Esophagus muscularis mucosa (tissue), 4 donors: Measurements from ENCODE around the gene SFXN5. TPM values are rescaled to one million over a fixed set of nuclear protein-coding genes. Genes with fewer than 3 reads are reported as not detected.

ENCODE experiments used
- DNase-seq: peaks from one replicate; pipeline ENCODE4 v3.0.0-alpha.2; 2017; ENCODE audit errors: extremely low spot score
- H3K27ac ChIP-seq, 4 donors: fragments of 200-600 bp; sonication (generic); replicated peaks in 1 of 4; 1 replicate in 3 of 4; 2 replicates in 1 of 4; pipeline ENCODE4 v1.5.1; 2016 to 2019; ENCODE audit warnings: mild to moderate bottlenecking in 1 of 4
- H3K27me3 ChIP-seq, 4 donors: fragments of 200-600 bp; sonication (generic); one replicate each; pipeline versions ENCODE4 v1.5.1 to v1.6.0; 2016 to 2019
- H3K36me3 ChIP-seq, 4 donors: fragments of 200-600 bp; sonication (generic); one replicate each; pipeline ENCODE4 v1.5.1; 2016 to 2019
- H3K4me1 ChIP-seq, 4 donors: fragments of 200-600 bp; sonication (generic); one replicate each; pipeline ENCODE4 v1.5.1; 2016 to 2019
- H3K4me3 ChIP-seq, 4 donors: fragments of 200-600 bp; sonication (generic); 1 replicate in 2 of 4; 2 replicates in 2 of 4; pipeline ENCODE4 v1.5.1; 2016 to 2019; ENCODE audit warnings: mild to moderate bottlenecking in 4 of 4, moderate library complexity in 1 of 4
- H3K9me3 ChIP-seq, 4 donors: fragments of 200-600 bp; sonication (generic); 1 replicate in 3 of 4; 2 replicates in 1 of 4; pipeline ENCODE4 v1.5.1; 2016 to 2019
- EP300 ChIP-seq: sonication (generic); formaldehyde crosslinking; IDR thresholded peaks from one replicate; pipeline ENCODE4 v1.6.1; 2017; ENCODE audit warnings: antibody characterized with exemption
- POLR2A ChIP-seq: fragments of 450-650 bp; IDR thresholded peaks from one replicate; pipeline ENCODE4 v1.6.1; 2017; ENCODE audit warnings: antibody characterized with exemption, moderate library complexity, mild to moderate bottlenecking, low read depth
- POLR2AphosphoS5 ChIP-seq, 2 donors: sonication (generic); formaldehyde crosslinking; IDR thresholded peaks; one replicate each; pipeline ENCODE4 v1.6.1; 2017; ENCODE audit warnings: antibody characterized with exemption in 2 of 2
- WGBS: methylation state at CpG from one replicate; pipeline ENCODE4 v1.1.5; 2018; 5-methylcytosine and 5-hydroxymethylcytosine counted together
- intact Hi-C: fragments of 100-400 bp; cut with DNase I; formaldehyde crosslinking; loops from one replicate; pipeline ENCODE4 v1.15.1; 2023
- total RNA-seq, 4 donors: library from RNA; depleted of rRNA; stranded (reverse); fragments of >200 nt; gene quantifications; one replicate each; pipeline versions ENCODE4 v1.1.0 to v1.2.1, GENCODE V29; 2016
- TF ChIP-seq, protein P1 (sequence below), 3 experiments: fragments of 200-600 bp in 2 of 3; fragments of 450-650 bp in 1 of 3; sonication (generic) in 2 of 3; IDR thresholded peaks; one replicate each; pipeline ENCODE4 v1.5.1; 2017 to 2019; ENCODE audit warnings: antibody characterized with exemption in 3 of 3, mild to moderate bottlenecking in 2 of 3, moderate library complexity in 1 of 3

Gene SFXN5
- total RNA-seq, 4 donors from 2014 or later: 5.8 to 10.0 (median 6.8) TPM

- no peaks in the 10 kb centered on the region for H3K9me3 ChIP-seq
- no peak overlapping the region for H3K27ac ChIP-seq
- no peaks in the 10 kb centered on the region for H3K27me3 ChIP-seq
- no peak overlapping the region for H3K4me3 ChIP-seq
- WGBS: 83% methylated on average over 11 of the region's 13 CpGs
- intact Hi-C loops: loop anchor here (5.0 to 10.0 kb wide), 2 partner anchors 103 to 180 kb away; no protein-coding TSS in a partner anchor
- TF ChIP-seq, protein P1, sequence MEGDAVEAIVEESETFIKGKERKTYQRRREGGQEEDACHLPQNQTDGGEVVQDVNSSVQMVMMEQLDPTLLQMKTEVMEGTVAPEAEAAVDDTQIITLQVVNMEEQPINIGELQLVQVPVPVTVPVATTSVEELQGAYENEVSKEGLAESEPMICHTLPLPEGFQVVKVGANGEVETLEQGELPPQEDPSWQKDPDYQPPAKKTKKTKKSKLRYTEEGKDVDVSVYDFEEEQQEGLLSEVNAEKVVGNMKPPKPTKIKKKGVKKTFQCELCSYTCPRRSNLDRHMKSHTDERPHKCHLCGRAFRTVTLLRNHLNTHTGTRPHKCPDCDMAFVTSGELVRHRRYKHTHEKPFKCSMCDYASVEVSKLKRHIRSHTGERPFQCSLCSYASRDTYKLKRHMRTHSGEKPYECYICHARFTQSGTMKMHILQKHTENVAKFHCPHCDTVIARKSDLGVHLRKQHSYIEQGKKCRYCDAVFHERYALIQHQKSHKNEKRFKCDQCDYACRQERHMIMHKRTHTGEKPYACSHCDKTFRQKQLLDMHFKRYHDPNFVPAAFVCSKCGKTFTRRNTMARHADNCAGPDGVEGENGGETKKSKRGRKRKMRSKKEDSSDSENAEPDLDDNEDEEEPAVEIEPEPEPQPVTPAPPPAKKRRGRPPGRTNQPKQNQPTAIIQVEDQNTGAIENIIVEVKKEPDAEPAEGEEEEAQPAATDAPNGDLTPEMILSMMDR (IDR thresholded peaks at IDR 0.05): no peak
- no peak for TF ChIP-seq EP300
- no peak for TF ChIP-seq POLR2AphosphoS5 (IDR thresholded peaks at IDR 0.05)
- no peak for TF ChIP-seq POLR2A
- peaks cover 0 to 45% (median 29%) of the 10 kb centered on the region in 4 donors for H3K36me3 ChIP-seq
- no peak for DNase-seq
- peaks cover 21 to 37% (median 29%) of the 10 kb centered on the region in 4 donors for H3K4me1 ChIP-seq
Observed at GRCh38 chr2:73074110-73075069, 2.9 kb upstream of the SFXN5 start.

GRCh38 chr2:73072416-73072815 lies 904 bp upstream of the SFXN5 start:
- Histone ChIP-seq H3K4me3 (peak overlapping the region; percentile 65 to 94 (median 82)), H3K27ac (peak overlapping the region; percentile 83 to 97 (median 93)), H3K27me3 (no peaks in the 10 kb centered on the region), H3K36me3 (peaks cover 0 to 33% (median 17%) of the 10 kb centered on the region in 4 donors), H3K4me1 (peaks cover 34 to 47% (median 40%) of the 10 kb centered on the region in 4 donors), H3K9me3 (no peaks in the 10 kb centered on the region)
- TF ChIP-seq POLR2AphosphoS5 (IDR thresholded peaks at IDR 0.05) (no peak), POLR2A (no peak), EP300 (no peak)
- TF ChIP-seq, protein P1 (IDR thresholded peaks at IDR 0.05): no peak
- intact Hi-C loops: loop anchor here (5.0 to 10.0 kb wide), 2 partner anchors 105 to 178 kb away; no protein-coding TSS in a partner anchor
- no peak for DNase-seq
- WGBS: 82% methylated on average over 1 of the region's 1 CpG

DNA sequence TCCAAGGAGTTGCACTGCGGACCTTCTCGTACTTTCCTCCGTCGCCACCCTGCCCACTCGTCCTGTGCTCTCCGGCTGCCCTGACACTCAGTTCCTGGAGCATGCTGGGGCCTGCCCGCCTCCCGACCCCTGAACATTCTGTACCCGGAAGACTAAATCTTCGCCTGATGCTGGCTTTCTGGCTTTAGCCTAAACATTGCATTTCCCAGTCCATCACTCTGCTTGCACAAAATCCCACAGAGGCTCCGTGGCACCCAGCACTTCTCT lies 550 bp upstream of the SFXN5 start:
- Histone ChIP-seq H3K4me1 (peaks cover 34 to 47% (median 40%) of the 10 kb centered on the region in 4 donors), H3K36me3 (peaks cover 0 to 33% (median 17%) of the 10 kb centered on the region in 4 donors), H3K27me3 (no peaks in the 10 kb centered on the region), H3K4me3 (peak overlapping the region; percentile 65 to 94 (median 82)), H3K27ac (peak overlapping the region; percentile 83 to 97 (median 93)), H3K9me3 (no peaks in the 10 kb centered on the region)
- WGBS: 17% methylated on average over 11 of the region's 11 CpGs
- intact Hi-C loops: loop anchor here (5.0 to 10.0 kb wide), 2 partner anchors 105 to 177 kb away; no protein-coding TSS in a partner anchor
- no peak for TF ChIP-seq POLR2A
- TF ChIP-seq POLR2AphosphoS5 (IDR thresholded peaks at IDR 0.05): peak in 1 of 2 donors; percentile 4
- TF ChIP-seq, protein P1 (IDR thresholded peaks at IDR 0.05): no peak
- no peak for TF ChIP-seq EP300
- DNase-seq: no peak

- 0% methylated on average over 3 of the region's 83 CpGs for WGBS
- H3K4me1 ChIP-seq: peaks cover 34 to 45% (median 38%) of the 10 kb centered on the region in 4 donors
Observed at GRCh38 chr2:73070643-73071359, 711 bp downstream of the SFXN5 start.

More at GRCh38 chr2:73070643-73071359, 711 bp downstream of the SFXN5 start:
- Histone ChIP-seq H3K36me3 (peaks cover 0 to 23% (median 16%) of the 10 kb centered on the region in 4 donors), H3K27me3 (no peaks in the 10 kb centered on the region), H3K27ac (peak overlapping the region; percentile 83 to 97 (median 93)), H3K4me3 (peak overlapping the region; percentile 65 to 94 (median 82)), H3K9me3 (no peaks in the 10 kb centered on the region)
- no peak for DNase-seq
- TF ChIP-seq POLR2AphosphoS5 (IDR thresholded peaks at IDR 0.05) (peak in 1 of 2 donors; percentile 63), POLR2A (peak; percentile 62), EP300 (no peak)
- intact Hi-C loops: loop anchor here (2.0 to 10.0 kb wide), 3 partner anchors 42 to 176 kb away; partner anchors contain the start of gene RAB11FIP5
